Measurements from ENCODE around the gene KRT13.

Gene KRT13

DNA sequence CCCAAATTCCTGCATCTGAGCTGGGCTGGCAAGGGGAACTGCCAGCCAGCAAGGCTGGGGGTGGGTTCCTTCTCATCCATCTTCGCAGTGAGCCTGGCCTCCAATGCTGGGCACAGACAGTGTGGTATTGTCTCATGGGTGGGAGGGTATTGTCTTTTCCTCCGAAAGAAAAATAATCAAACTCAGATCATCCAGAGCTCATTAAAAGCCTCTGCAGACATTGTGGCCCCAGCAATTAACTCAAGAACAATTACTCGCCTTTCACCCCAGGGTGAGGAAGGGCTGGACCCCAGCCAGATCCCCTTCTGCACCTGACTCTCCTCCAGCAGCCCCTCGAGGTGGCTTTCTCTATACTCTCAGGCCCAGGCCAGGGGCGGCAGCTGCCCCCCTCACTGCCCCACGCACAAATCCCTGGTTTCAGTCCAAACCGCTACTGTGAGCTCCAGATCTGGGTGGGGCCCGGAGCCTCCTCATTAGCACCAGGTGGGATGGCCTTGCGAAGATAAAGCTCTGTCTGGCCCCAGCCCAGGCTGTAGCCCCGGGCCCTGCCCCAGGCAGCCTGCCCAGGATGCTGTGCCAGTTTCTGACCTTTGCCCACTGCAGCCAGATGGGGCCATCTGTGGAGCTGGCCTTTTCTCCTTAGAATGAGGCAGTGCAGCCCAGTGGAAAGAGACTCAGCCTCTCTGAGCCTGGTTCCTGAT, 15.6 kb upstream of the KRT13 start:
- no peak for DNase-seq

DNA sequence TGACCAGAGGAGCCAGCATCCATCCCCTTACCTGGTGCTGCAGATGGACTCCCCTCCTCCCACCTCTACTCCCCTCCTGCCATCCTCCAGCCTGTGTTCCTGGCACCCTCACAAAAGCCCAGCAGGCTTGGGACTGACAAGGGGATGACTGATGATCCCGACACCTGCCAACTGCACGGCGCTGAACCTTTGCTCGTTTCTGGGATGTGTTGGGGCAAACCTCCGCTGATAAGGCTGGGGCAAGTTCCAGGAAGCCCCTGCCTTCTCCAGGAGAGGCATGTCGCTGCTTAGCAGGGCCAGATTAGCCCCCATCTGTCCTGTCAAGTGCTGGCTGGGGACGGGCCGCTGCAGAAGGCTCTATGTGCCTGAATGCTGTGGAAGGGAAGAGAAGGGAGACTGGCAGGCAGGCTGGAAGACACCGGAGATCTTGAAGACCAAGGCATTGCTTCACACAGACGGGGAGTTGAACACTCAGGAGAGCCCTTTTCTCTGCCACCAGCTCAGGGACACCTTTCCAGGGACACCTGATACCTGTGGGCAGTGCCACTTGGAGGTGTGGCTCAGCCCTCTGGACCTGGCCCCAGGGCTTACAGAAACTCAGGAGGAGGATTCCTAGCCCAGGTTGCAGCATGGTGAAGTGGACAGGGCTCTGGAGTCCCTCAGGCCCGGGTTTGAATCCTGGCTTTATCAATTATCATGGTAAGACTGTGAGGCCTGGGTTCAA, 14.3 kb upstream of the KRT13 start:
- DNase-seq = no peak

DNA sequence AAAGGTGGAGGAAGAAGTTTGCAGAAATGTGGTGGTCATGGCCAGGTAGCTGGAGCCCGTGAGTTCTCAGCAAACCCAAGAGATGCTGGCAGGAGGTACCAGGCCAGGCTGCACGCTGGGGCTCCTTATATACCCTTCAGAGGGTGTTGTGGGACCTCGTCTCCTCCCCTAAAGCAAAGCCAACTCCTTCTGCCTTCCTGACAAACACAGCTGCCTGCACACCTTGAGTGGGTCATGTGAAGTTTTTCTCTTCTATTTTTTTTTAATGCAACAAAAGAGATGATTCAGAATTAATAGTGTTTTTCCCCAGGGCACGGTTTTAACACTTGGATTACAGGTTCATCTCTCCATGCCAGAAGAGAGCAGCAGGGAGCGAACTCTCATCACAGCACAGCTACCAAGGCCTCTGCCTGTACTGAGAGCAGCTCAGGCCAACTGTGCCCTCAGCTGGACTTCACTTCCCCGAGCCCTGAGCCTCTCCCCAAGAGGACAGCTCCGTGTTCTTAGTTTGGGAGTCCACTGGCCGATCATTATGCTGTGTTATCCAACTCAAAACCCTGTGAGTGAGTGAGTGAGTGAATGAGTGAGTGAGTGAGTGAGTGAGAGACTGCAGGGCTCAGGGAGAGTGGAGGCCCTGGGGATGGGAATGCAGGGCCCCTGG, 13.5 kb upstream of the KRT13 start, which contains the start of gene KRT15:
Gene KRT15 (minus strand): TSS at position 102 of the 661 bp plus-strand sequence. CDS start 63 bp downstream, at position 39.
- no peak for DNase-seq

DNA sequence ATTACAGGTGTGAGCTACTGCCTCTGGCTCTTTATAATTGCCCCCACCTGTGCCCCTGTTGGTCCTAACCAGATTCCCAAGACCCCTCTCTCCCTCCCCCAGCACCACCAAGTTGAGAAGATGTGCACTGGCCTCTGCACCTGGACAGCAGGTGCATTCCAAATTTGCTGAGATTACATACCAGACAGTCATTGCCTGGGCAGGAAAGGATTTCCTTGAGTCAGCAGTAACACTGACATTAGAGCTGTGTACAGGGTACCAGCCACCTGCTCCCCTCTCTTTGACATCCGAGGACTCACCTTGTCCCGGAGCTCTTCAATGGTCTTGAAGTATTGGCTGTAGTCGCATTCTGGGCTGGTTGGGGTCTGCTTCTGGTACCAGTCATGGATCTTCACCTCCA, 12.6 kb upstream of the KRT13 start:
- DNase-seq = no peak

DNA sequence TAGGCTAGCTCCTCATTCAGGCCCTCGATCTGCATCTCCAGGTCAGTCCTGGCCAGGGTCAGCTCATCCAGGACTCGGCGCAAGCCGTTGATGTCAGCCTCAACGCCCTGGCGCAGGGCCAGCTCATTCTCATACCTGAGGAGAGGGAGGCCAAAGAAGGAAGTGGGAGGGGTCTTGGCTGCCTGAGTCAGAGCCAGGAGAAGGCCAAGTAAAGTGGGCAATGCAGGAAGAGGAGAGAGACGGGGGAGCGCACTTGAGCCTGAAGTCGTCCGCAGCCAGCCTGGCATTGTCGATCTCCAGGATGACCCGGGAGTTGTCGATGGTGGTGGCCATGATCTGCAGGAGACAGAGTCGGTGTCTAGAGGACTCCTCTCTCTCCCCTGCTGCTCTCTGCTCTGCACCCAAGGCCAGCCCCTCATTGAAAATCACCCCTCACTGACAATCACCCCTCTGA, 11.4 kb upstream of the KRT13 start:
- DNase-seq = no peak

DNA sequence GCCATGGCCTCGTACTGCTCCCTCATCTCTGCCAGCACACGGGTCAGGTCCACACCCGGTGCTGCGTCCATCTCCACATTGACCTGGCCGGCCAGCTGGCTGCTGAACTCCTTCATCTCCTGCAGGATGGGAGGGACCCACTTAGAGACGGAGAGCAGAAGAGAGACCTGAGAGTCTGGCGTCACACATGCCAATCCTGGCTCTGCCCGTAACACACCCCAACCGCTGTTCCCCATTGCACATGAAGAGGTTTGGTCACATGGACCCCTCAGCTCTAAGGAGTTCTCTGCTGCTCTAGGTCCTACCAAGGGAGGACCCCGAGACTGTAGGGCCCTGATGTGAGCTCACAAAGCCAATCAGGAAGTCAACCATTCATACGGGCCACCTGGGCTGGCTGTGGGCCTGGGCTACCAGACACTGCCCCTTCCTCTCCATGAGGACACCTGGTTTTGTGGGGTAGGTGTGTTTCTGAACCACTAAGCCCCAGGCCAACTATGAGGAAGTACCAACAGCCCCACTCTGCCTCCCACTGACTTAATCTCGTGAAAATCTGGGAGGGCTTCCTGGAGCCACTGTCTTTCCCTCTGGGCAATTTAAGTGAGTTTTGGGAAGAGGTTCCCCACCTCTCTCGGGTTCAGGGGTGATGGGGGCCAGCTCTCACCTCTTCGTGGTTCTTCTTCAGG, 10.9 kb upstream of the KRT13 start:
- DNase-seq = no peak

DNA sequence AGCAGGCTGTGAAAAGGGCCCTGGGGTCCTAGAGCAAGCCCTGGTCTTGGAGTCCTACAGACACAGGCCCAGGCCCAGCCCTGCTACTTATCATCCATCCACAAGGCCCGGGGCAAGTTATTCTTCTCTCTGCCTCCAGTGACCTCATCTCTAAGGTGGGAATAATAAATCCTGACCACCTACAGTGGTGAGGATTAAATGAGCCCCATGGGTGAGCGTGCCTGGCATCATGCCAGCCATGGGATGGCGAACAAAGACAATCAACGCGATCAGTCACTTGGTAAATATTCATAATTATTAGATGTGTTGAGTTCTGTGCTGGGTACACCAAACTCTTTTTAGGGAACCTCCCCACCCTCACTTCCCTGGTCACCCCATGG, 7.7 kb upstream of the KRT13 start:
- no peak for DNase-seq

DNA sequence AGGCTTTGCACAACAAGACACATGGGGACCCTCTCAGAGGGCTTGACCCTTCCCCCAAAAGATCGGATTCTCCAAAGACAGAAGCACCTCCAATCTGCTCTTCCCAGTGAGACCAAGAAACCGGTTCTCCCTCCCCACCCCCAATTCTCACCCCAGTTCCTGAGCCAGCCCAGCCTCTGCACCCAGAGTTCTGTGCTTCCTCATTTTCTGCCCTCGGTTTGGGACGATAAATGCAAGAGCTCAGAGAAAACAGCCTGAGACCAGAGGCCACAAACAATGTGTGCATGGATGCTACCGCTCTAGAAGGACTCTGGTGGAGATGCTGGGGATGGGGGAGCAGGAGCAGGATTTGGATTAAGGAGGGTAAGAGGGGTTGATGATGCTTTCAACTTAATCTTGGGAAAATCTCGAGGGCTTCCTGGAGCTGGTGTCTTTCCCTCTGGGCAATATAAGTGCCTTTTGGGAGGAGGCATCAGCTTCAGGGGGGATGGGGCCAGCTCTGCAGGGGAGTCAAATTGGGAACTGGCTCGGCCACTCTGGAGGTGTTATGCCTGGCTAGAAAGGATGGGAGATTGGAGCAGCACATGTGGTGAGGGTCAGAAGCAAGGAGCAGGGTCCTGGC, 7.2 kb upstream of the KRT13 start:
- no peak for DNase-seq

DNA sequence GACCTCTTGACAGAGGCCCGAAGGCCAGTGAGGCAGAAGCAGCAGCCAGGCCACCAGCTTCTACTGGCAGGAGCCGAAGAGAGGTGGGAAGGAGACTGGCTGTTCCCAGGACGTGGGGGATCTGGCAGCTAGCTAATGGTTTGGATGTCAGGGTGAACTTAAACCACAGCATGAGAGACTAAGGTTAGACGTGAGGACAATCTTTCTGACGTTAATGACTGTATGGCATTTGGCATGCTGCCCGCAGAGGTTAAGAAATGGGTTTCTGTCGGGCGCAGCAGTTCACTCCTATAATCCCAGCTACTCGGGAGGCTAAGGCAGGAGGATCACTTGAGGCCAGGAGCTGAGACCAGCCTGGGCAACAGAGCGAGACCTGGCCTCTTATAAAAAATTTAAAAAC, 6.3 kb upstream of the KRT13 start:
- DNase-seq = no peak

DNA sequence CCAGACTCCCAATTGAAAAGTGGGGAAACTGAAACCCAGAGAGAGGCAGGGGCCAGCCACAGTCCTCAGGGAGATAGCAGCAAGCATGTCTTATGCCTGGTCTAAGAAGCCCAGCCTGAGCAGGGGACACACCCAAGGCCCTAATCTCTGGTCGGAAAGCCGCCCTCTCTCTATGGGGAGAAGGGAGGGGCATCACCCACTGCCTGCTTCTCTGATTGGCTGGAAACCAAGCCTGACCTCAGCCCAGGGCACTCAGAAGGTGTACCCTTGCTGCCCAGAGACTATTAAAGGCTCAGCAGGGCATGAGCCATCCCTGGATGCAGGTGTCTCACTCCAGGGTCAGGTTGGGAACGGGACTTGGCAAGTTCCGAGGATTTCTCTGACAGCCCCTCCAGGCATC, 5.7 kb upstream of the KRT13 start:
- DNase-seq = no peak

DNA sequence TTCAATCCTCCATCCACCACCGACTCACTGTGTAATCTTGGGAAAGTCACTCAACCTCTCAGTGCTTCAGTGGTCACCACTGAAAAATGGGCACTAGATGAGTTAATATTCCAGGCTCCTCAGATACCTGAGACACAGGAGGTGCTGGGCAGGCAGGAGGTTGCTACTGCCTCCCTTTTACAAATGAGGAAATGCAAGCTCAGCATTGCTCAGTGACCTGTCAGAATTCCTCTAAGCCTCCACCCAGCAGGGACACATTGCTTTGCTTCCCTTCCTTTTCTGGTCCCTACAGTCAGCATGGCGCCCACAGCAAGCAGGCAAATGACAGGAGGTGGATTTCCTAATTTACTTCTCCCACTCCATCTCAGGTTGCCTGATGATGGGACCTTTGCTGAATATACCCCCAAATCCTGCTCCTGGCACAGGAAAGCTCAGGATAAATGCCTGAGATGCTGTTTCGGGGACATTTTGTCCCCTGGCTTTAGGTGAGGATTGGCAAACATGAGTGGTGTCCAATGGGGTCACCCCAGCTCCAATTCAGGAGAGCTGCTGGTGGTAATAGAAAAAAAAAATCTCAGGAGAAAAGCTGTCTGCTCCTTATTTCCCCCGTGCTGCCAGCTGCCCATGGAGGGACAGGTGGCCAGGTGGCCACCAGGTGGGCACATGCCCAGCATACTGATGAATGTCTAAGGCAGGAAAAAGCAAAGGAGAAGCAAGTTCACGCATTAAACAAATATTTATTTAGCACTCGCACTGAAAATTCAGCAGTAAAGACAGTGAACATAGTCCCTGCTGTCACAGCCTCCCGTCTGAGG, 5.0 kb upstream of the KRT13 start:
- no peak for DNase-seq

DNA sequence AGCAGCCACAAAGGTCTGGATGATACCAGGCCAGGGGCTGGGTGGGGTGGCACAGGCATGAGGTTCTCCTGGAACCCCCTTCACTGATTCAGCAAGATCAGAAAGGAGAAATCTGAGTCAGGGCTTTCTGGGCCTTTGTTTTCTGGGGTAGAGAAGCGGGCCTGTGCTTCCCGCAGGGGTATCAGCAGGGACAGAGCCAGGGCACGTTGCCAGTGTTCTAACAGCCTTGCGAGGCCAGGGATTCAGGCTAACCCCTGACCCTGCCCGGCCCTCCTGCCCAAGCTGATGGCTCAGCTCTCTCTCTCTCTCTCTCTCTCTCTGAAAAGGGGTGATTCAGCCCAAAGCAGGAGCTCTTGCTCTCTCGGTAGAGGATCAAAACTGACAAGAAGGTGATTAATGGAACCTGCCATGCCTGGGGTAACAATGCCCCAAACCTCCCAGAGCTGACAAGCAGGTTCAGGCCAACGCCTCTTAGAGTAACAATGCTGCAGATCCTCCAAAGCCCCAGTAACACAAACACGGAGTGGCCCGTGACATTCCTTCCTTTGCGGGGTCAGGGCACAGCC, 2.0 kb upstream of the KRT13 start:
- DNase-seq = no peak

DNA sequence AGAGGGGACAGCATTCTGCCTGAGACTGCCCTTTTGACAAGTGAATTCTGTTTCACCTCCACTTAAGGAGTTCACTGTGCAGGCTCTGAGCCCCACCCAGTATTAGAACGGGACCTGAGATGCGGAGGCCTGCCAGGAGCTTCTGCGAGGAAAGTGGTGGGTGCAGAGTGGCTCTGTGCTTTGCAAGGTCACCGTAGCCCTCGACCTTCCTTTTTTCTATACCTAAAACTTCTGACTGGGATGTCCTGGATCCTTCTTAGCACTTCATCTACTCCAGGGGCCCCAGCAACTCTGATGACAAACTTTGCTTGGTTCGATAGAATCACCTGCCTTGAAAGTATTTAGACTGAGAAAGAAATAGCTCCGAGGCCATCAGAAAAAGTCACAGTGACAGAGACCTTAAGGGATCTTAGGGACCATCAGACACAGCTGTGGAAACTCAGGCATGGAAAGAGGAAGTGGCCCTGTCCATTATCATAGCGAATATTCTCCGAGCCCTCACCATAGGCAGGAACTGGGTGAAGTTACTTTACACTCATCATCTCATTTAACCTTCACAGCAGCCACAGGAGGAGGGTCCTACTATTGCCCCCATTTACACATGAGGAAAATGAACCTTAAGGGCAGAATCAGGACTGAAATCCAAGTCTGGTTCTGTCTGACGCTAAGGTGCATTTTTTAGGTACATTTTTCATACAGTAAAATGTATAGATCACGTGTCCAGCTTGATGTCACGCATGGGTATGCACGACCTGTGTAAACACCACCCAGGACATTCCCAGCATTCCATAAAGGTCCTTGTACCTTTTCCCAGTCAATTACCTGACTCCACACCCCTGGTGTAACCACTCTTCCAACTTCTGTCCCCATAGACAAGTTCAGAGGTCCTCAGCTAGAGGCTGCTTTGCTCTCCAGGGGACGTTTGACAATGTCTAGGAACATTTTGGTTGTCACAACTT, 676 bp upstream of the KRT13 start:
- DNase-seq = no peak

DNA sequence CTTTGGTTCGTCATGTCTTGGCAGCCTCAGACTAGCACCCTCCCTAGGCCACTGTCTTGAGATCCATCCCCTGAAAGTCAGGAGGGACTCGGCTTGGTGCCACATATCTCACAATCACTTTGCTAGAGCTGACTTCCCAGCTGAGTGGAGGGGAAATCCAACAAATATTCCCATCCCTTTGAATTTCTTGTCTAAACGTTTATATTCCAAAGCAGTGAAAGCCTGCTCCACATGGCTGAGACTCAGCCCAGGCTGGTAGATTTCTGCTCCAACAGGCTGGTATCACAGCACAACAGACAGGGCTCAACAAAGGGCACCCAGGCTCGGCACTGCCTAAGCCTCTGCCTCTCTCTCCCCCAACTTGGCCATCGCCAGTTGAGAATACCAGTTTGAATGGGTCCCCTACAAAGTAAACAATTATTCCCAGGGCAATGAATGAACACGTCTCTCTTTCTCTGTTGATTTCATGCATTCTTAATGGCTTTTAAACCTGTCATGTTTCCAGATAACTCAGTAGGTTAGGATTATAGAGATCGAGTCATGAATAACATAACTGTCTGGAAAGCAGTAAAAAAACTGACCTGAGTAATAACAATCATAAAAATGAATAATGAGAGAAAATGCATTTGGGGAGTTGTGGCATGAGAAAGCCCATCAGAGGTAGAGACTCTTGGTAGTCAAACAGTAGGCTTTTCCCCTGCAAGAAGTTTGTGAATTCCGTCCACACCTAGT, 1.0 kb downstream of the KRT13 start:
- no peak for DNase-seq

DNA sequence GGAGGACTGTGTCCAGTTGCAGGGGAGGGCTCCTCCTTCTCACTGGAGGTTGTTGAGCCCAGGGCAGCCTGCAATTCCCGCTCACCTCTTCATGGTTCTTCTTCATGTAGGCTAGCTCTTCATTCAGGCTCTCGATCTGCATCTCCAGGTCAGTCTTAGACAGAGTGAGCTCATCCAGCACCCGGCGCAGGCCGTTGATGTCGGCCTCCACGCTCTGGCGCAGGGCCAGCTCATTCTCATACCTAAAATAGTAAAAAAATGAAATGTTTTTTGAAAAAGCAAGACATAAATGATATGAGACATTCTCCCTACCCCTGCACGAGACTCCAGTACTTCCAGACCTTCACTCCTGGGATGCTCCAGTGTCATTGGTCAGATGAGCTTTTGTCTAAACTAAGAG, 2.2 kb downstream of the KRT13 start:
- no peak for DNase-seq

DNA sequence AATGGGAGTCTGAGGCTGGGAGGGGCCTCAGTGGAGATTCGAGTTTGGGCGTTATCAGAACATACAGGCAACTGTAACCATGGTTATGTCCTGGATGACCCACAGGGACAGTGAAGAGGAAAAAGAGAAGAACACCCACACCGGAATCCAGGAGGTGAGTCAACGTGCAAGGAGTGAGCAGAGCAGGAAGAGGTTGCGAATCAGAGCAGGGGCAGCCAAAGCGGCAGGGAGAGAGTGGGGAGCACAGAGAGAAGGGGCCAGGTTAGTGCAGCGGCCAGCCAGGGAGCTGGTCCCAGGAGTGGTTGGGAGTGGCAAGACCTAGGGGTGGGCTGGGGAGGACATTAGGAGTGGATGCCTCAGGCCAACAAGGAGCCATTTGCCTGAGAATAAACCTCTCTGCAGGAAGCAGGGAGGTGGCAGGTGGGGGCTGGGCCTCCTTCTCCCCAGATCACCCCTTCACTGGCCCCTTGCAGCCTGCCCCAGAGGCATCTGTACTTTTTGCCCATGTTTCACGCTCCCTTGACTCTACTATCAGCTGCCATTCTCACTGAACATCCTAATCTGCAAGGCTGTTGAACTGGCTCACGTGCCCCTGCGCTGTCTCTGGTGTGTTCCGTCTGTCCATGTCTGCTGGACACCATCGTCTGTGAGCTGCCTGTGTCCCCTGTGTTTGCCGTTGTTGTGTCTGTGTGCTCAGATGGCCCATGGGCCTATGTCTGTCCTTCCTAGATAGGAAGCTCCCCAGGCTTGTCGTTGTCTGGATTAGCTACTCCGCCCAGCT, 5.1 kb downstream of the KRT13 start:
- no peak for DNase-seq

DNA sequence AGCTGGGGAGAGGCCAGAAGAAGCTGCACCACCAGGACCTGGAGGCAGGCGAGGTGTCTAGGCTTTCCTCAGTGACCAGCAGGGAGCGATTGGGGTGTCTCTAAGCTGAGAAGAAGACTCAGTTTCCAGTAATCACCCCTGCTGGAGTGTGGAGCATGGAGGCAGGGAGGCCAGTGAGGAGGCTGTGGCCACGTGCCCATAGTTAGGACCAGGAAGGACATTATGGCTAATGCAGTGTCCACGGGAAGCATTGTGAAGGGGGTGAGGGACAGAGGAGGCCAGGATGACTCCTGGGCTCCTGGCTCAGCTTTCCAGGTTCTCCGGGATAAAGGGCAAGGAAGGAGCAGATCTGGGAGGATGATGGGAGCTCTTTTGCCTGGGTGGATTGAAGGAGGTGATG, 5.7 kb downstream of the KRT13 start:
- no peak for DNase-seq

DNA sequence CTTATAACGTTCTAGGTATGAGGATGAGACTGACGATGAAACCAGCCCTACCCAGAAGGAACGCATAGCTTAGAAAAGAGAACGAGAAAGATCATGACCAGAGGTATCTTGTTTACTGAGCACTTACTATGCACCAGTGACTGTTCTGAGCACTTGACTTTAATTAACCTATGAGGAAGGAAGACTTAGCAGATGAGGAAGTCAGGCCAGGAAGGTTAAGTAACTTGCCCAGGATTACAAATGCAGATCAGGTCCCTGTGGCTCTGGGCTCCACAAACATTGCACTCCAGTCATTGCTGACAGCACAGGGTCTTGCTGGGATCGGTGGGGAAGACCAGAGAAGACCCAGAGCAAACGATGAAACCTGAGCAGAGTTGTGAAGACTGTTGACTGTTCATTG, 7.1 kb downstream of the KRT13 start:
- no peak for DNase-seq

Measured in amygdala (tissue), 56 donors.